ENCODE measurements around the gene NGF. TPM values are rescaled to one million over a fixed set of nuclear protein-coding genes. Genes with fewer than 3 reads are reported as not detected.

NGF gene
- total and polyA plus RNA-seq, 3 experiments from 2014 or later: not detected

- H3K9me3 ChIP-seq (ENCODE audit: low read length): no peaks in the 10 kb centered on the region
- no peak for DNase-seq
- H3K27ac ChIP-seq (ENCODE audit: low read depth, low read length): no peak overlapping the region
- H3K4me3 ChIP-seq (ENCODE audit: low read length): no peak overlapping the region
- H3K27me3 Mint-ChIP-seq: peaks cover 3 to 18% of the 10 kb centered on the region in 2 donors
- H3K4me1 Mint-ChIP-seq: no peaks in the 10 kb centered on the region
- ChIA-PET POLR2A (no interaction called here), CTCF (no interaction called here)
- H3K36me3 Mint-ChIP-seq: peaks cover 0 to 3% (median 0%) of the 10 kb centered on the region in 3 donors
- no peaks in the 10 kb centered on the region for H3K27me3 ChIP-seq (ENCODE audit: insufficient read depth, low read length, poor library complexity, severe bottlenecking)
- no peaks in the 10 kb centered on the region for H3K4me1 ChIP-seq (ENCODE audit: insufficient read depth, low read length)
- no peaks in the 10 kb centered on the region for H3K36me3 ChIP-seq (ENCODE audit: insufficient read depth, low read length)
- H3K4me3 Mint-ChIP-seq: no peak overlapping the region
- peaks cover 0 to 1% (median 0%) of the 10 kb centered on the region in 5 donors for H3K9me3 Mint-ChIP-seq
- H3K27ac Mint-ChIP-seq: no peak overlapping the region
Observed at GRCh38 chr1:115301438-115302020, 36.5 kb downstream of the NGF start.

- Histone ChIP-seq H3K4me1 (ENCODE audit: insufficient read depth, low read length) (no peaks in the 10 kb centered on the region), H3K36me3 (ENCODE audit: insufficient read depth, low read length) (no peaks in the 10 kb centered on the region), H3K9me3 (ENCODE audit: low read length) (no peaks in the 10 kb centered on the region), H3K4me3 (ENCODE audit: low read length) (no peak overlapping the region), H3K27ac (ENCODE audit: low read depth, low read length) (no peak overlapping the region), H3K27me3 (ENCODE audit: insufficient read depth, low read length, poor library complexity, severe bottlenecking) (no peaks in the 10 kb centered on the region)
- Mint-ChIP-seq H3K27ac (no peak overlapping the region), H3K27me3 (peaks cover 3 to 12% of the 10 kb centered on the region in 2 donors), H3K4me1 (no peaks in the 10 kb centered on the region), H3K36me3 (peaks cover 0 to 3% (median 0%) of the 10 kb centered on the region in 3 donors), H3K4me3 (no peak overlapping the region), H3K9me3 (peaks cover 0 to 1% (median 0%) of the 10 kb centered on the region in 5 donors)
- no peak for DNase-seq
- CTCF ChIA-PET: no interaction called here
- POLR2A ChIA-PET: no interaction called here
Observed at GRCh38 chr1:115300087-115300876, 37.8 kb downstream of the NGF start.

- Mint-ChIP-seq H3K4me3 (no peak overlapping the region), H3K9me3 (peaks cover 0 to 1% (median 0%) of the 10 kb centered on the region in 5 donors), H3K27ac (no peak overlapping the region), H3K36me3 (peaks cover 0 to 3% (median 0%) of the 10 kb centered on the region in 3 donors), H3K27me3 (peaks cover 3 to 15% of the 10 kb centered on the region in 2 donors), H3K4me1 (no peaks in the 10 kb centered on the region)
- no peaks in the 10 kb centered on the region for H3K36me3 ChIP-seq (ENCODE audit: insufficient read depth, low read length)
- ChIA-PET CTCF (no interaction called here), POLR2A (no interaction called here)
- no peak overlapping the region for H3K27ac ChIP-seq (ENCODE audit: low read depth, low read length)
- H3K4me1 ChIP-seq (ENCODE audit: insufficient read depth, low read length): no peaks in the 10 kb centered on the region
- H3K27me3 ChIP-seq (ENCODE audit: insufficient read depth, low read length, poor library complexity, severe bottlenecking): no peaks in the 10 kb centered on the region
- no peaks in the 10 kb centered on the region for H3K9me3 ChIP-seq (ENCODE audit: low read length)
- DNase-seq: no peak
- no peak overlapping the region for H3K4me3 ChIP-seq (ENCODE audit: low read length)
Observed at GRCh38 chr1:115299266-115299665, 38.8 kb downstream of the NGF start.

GRCh38 chr1:115296981-115297380, 41.1 kb downstream of the NGF start:
- Histone ChIP-seq H3K4me3 (ENCODE audit: low read length) (no peak overlapping the region), H3K36me3 (ENCODE audit: insufficient read depth, low read length) (no peaks in the 10 kb centered on the region), H3K27ac (ENCODE audit: low read depth, low read length) (no peak overlapping the region), H3K4me1 (ENCODE audit: insufficient read depth, low read length) (no peaks in the 10 kb centered on the region), H3K9me3 (ENCODE audit: low read length) (no peaks in the 10 kb centered on the region), H3K27me3 (ENCODE audit: insufficient read depth, low read length, poor library complexity, severe bottlenecking) (no peaks in the 10 kb centered on the region)
- Mint-ChIP-seq H3K4me1 (no peaks in the 10 kb centered on the region), H3K27me3 (peaks cover 4 to 16% of the 10 kb centered on the region in 2 donors), H3K9me3 (no peaks in the 10 kb centered on the region), H3K4me3 (no peak overlapping the region), H3K27ac (peak overlapping the region in 1 of 8 donors; percentile 27), H3K36me3 (no peaks in the 10 kb centered on the region)
- ChIA-PET POLR2A (no interaction called here), CTCF (no interaction called here)
- no peak for DNase-seq

- H3K4me3 Mint-ChIP-seq: no peak overlapping the region
- no peaks in the 10 kb centered on the region for H3K36me3 ChIP-seq (ENCODE audit: insufficient read depth, low read length)
- H3K27ac Mint-ChIP-seq: no peak overlapping the region
- H3K4me3 ChIP-seq (ENCODE audit: low read length): no peak overlapping the region
- no peaks in the 10 kb centered on the region for H3K27me3 ChIP-seq (ENCODE audit: insufficient read depth, low read length, poor library complexity, severe bottlenecking)
- H3K9me3 Mint-ChIP-seq: no peaks in the 10 kb centered on the region
- DNase-seq: no peak
- no peaks in the 10 kb centered on the region for H3K4me1 ChIP-seq (ENCODE audit: insufficient read depth, low read length)
- POLR2A ChIA-PET: no interaction called here
- H3K9me3 ChIP-seq (ENCODE audit: low read length): no peaks in the 10 kb centered on the region
- H3K27ac ChIP-seq (ENCODE audit: low read depth, low read length): no peak overlapping the region
- no peaks in the 10 kb centered on the region for H3K4me1 Mint-ChIP-seq
- CTCF ChIA-PET: no interaction called here
- no peaks in the 10 kb centered on the region for H3K36me3 Mint-ChIP-seq
- peaks cover 4 to 16% of the 10 kb centered on the region in 2 donors for H3K27me3 Mint-ChIP-seq
Observed at GRCh38 chr1:115295904-115296696, 41.9 kb downstream of the NGF start.

GRCh38 chr1:115293899-115294298, 44.1 kb downstream of the NGF start:
- ChIA-PET CTCF (no interaction called here), POLR2A (no interaction called here)
- Histone ChIP-seq H3K9me3 (ENCODE audit: low read length) (no peaks in the 10 kb centered on the region), H3K36me3 (ENCODE audit: insufficient read depth, low read length) (no peaks in the 10 kb centered on the region), H3K27ac (ENCODE audit: low read depth, low read length) (no peak overlapping the region), H3K4me3 (ENCODE audit: low read length) (no peak overlapping the region), H3K27me3 (ENCODE audit: insufficient read depth, low read length, poor library complexity, severe bottlenecking) (no peaks in the 10 kb centered on the region), H3K4me1 (ENCODE audit: insufficient read depth, low read length) (no peaks in the 10 kb centered on the region)
- Mint-ChIP-seq H3K27ac (no peak overlapping the region), H3K4me1 (no peaks in the 10 kb centered on the region), H3K36me3 (no peaks in the 10 kb centered on the region), H3K9me3 (no peaks in the 10 kb centered on the region), H3K27me3 (peaks cover 5 to 18% of the 10 kb centered on the region in 2 donors), H3K4me3 (no peak overlapping the region)
- no peak for DNase-seq

GRCh38 chr1:115293006-115293405, 45.0 kb downstream of the NGF start:
- no peaks in the 10 kb centered on the region for H3K27me3 ChIP-seq (ENCODE audit: insufficient read depth, low read length, poor library complexity, severe bottlenecking)
- Mint-ChIP-seq H3K27ac (no peak overlapping the region), H3K27me3 (peaks cover 5 to 16% of the 10 kb centered on the region in 2 donors), H3K4me3 (no peak overlapping the region), H3K9me3 (no peaks in the 10 kb centered on the region), H3K4me1 (no peaks in the 10 kb centered on the region), H3K36me3 (no peaks in the 10 kb centered on the region)
- H3K9me3 ChIP-seq (ENCODE audit: low read length): no peaks in the 10 kb centered on the region
- H3K27ac ChIP-seq (ENCODE audit: low read depth, low read length): no peak overlapping the region
- no peak for DNase-seq
- POLR2A ChIA-PET: no interaction called here
- no peak overlapping the region for H3K4me3 ChIP-seq (ENCODE audit: low read length)
- no peaks in the 10 kb centered on the region for H3K36me3 ChIP-seq (ENCODE audit: insufficient read depth, low read length)
- CTCF ChIA-PET: no interaction called here
- H3K4me1 ChIP-seq (ENCODE audit: insufficient read depth, low read length): no peaks in the 10 kb centered on the region

- H3K27me3 Mint-ChIP-seq: peaks cover 5 to 7% of the 10 kb centered on the region in 2 donors
- CTCF ChIA-PET: no interaction called here
Observed at GRCh38 chr1:115291741-115292140, 46.3 kb downstream of the NGF start.

More at GRCh38 chr1:115291741-115292140, 46.3 kb downstream of the NGF start:
- H3K27me3 ChIP-seq (ENCODE audit: insufficient read depth, low read length, poor library complexity, severe bottlenecking): no peaks in the 10 kb centered on the region
- no peaks in the 10 kb centered on the region for H3K36me3 Mint-ChIP-seq
- H3K27ac Mint-ChIP-seq: no peak overlapping the region
- no peak overlapping the region for H3K4me3 Mint-ChIP-seq
- H3K27ac ChIP-seq (ENCODE audit: low read depth, low read length): no peak overlapping the region
- no peaks in the 10 kb centered on the region for H3K4me1 Mint-ChIP-seq
- H3K9me3 ChIP-seq (ENCODE audit: low read length): no peaks in the 10 kb centered on the region
- no peaks in the 10 kb centered on the region for H3K36me3 ChIP-seq (ENCODE audit: insufficient read depth, low read length)
- no peak for DNase-seq
- H3K4me1 ChIP-seq (ENCODE audit: insufficient read depth, low read length): no peaks in the 10 kb centered on the region
- POLR2A ChIA-PET: no interaction called here
- no peak overlapping the region for H3K4me3 ChIP-seq (ENCODE audit: low read length)
- no peaks in the 10 kb centered on the region for H3K9me3 Mint-ChIP-seq
